Loucy (cell line): Measurements from ENCODE around the gene CFAP90.

ENCODE experiments used
- CTCF ChIP-seq: fragments of 200-600 bp; sonication (generic); conservative IDR thresholded peaks from 2 replicates; pipeline ENCODE4 v1.5.1; 2014; ENCODE audit warnings: mild to moderate bottlenecking, antibody characterized with exemption, low read length
- EZH2phosphoT487 ChIP-seq: fragments of 200-600 bp; IDR thresholded peaks from 2 replicates; pipeline ENCODE4 v1.6.1; 2018; ENCODE audit warnings: antibody characterized with exemption, mild to moderate bottlenecking, moderate library complexity, borderline replicate concordance

GRCh38 chr5:7878381-7878873 lies 27.5 kb upstream of the CFAP90 start:
- TF ChIP-seq CTCF (no peak), EZH2phosphoT487 (no peak)
